HFFc6 (cell line): ENCODE data around the gene CCDC136. TPM values are rescaled to one million over a fixed set of nuclear protein-coding genes. Genes with fewer than 3 reads are reported as not detected.

Experiments used
- DNase-seq: peaks from one replicate; pipeline ENCODE4 v3.0.0-alpha.2; 2018
- H3K27ac Mint-ChIP-seq: 2 replicates; pipeline ENCODE4 v1.8.0; 2020; ENCODE audit warnings: mild to moderate bottlenecking, mixed read lengths
- H3K27me3 Mint-ChIP-seq: 2 replicates; pipeline ENCODE4 v1.8.0; 2021; ENCODE audit warnings: mild to moderate bottlenecking, moderate library complexity, mixed read lengths; ENCODE audit not compliant: insufficient read depth
- H3K36me3 Mint-ChIP-seq: 2 replicates; pipeline ENCODE4 v1.8.0; 2021; ENCODE audit warnings: low read depth, mixed read lengths
- H3K4me1 Mint-ChIP-seq: 2 replicates; pipeline ENCODE4 v1.8.0; 2020; ENCODE audit warnings: low read depth, mixed read lengths
- H3K4me3 Mint-ChIP-seq: 2 replicates; pipeline ENCODE4 v1.8.0; 2020; ENCODE audit warnings: mild to moderate bottlenecking, moderate library complexity, mixed read lengths
- H3K9me3 Mint-ChIP-seq: 2 replicates; pipeline ENCODE4 v1.8.0; 2020; ENCODE audit warnings: mild to moderate bottlenecking, mixed read lengths
- CTCF ChIP-seq: fragments of 200-600 bp; sonication (generic); IDR thresholded peaks from 2 replicates; pipeline ENCODE4 v1.5.0; 2021; ENCODE audit warnings: antibody characterized with exemption, mild to moderate bottlenecking
- total RNA-seq, 6 experiments: library from RNA; stranded (reverse); fragmentation: NEBNext Ultra II Directional; extraction: Animal tissue kit (Norgen Biotek cat#: 25700); gene quantifications; 2 replicates in 1 of 6; 3 replicates in 5 of 6; pipeline ENCODE4 v1.2.3, GENCODE V29; 2021

The CCDC136 gene
- total RNA-seq, 6 experiments from 2014 or later = 7.4 to 16.5 (median 13.7) TPM

- Mint-ChIP-seq H3K4me3 (no peak overlapping the region), H3K4me1 (no peaks in the 10 kb centered on the region; the same call in 1 of the 2 replicates), H3K27me3 (no peaks in the 10 kb centered on the region; the same call in none of the 2 replicates), H3K27ac (no peak overlapping the region), H3K9me3 (no peaks in the 10 kb centered on the region), H3K36me3 (peaks cover 5% of the 10 kb centered on the region; the same call in 1 of the 2 replicates)
- no peak for TF ChIP-seq CTCF
- DNase-seq = no peak
Measured at GRCh38 chr7:128812514-128813168, 20.9 kb downstream of the CCDC136 start.

GRCh38 chr7:128814499-128814898 lies 22.7 kb downstream of the CCDC136 start:
- peaks cover 5% of the 10 kb centered on the region; the same call in 1 of the 2 replicates for H3K36me3 Mint-ChIP-seq
- DNase-seq = no peak
- no peak overlapping the region for H3K27ac Mint-ChIP-seq
- no peak overlapping the region for H3K4me3 Mint-ChIP-seq
- H3K4me1 Mint-ChIP-seq = peaks cover 5% of the 10 kb centered on the region; the same call in 1 of the 2 replicates
- TF ChIP-seq CTCF = no peak
- H3K27me3 Mint-ChIP-seq = no peaks in the 10 kb centered on the region; the same call in none of the 2 replicates
- H3K9me3 Mint-ChIP-seq = no peaks in the 10 kb centered on the region

DNA sequence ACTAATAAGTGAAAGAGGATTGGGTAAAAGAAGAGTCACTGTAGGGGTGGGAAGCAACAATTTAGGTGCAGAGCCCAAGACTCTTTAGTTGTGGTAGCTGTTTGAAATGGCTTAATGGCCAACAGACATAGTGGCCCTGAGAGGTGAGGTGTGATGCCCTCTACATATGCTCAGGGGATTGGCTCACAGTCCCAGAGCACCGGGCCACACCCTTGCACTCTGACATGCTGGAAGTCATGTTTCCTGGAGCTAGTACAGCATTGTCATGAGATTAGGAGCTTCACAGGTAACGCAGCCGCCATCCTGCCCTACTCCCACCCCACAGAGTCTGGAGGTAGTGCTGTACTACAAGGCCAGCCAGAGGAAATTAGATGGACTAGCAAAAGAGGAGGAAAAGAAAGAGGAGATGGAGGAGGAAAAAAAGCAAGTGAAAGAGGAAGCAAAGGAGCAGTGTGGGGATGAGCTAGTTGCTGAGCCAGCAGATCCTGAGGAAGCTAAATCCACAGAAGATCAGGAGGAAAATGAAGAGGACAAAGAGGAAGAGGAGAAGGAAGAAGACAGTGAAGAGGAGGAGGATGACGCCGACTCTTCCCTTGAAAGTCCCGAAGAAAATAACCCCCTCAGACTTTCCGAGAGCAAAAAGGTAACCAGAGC lies 23.6 kb downstream of the CCDC136 start:
- TF ChIP-seq CTCF = no peak
- no peak for DNase-seq
- H3K4me3 Mint-ChIP-seq = no peak overlapping the region
- no peaks in the 10 kb centered on the region for H3K9me3 Mint-ChIP-seq
- peaks cover 5% of the 10 kb centered on the region; the same call in 1 of the 2 replicates for H3K36me3 Mint-ChIP-seq
- H3K4me1 Mint-ChIP-seq = peaks cover 12% of the 10 kb centered on the region
- H3K27ac Mint-ChIP-seq = no peak overlapping the region
- H3K27me3 Mint-ChIP-seq = no peaks in the 10 kb centered on the region; the same call in none of the 2 replicates

GRCh38 chr7:128818694-128819093 lies 26.9 kb downstream of the CCDC136 start:
- no peak for DNase-seq
- H3K27me3 Mint-ChIP-seq = peaks cover 2% of the 10 kb centered on the region
- H3K36me3 Mint-ChIP-seq = peaks cover 5% of the 10 kb centered on the region; the same call in 1 of the 2 replicates
- no peaks in the 10 kb centered on the region for H3K9me3 Mint-ChIP-seq
- H3K4me1 Mint-ChIP-seq = peaks cover 12% of the 10 kb centered on the region
- H3K4me3 Mint-ChIP-seq = no peak overlapping the region
- TF ChIP-seq CTCF = no peak
- no peak overlapping the region for H3K27ac Mint-ChIP-seq

GRCh38 chr7:128821724-128822123 lies 30.0 kb downstream of the CCDC136 start:
- H3K36me3 Mint-ChIP-seq = no peaks in the 10 kb centered on the region
- H3K4me1 Mint-ChIP-seq = peaks cover 16% of the 10 kb centered on the region
- H3K27me3 Mint-ChIP-seq = peaks cover 3% of the 10 kb centered on the region; the same call in 1 of the 2 replicates
- H3K27ac Mint-ChIP-seq = no peak overlapping the region
- no peak for DNase-seq
- no peak overlapping the region for H3K4me3 Mint-ChIP-seq
- H3K9me3 Mint-ChIP-seq = no peaks in the 10 kb centered on the region
- TF ChIP-seq CTCF = no peak
